Epithelial cell of prostate (primary cell): ENCODE results near the gene INPP5E.

Experiments
- DNase-seq: peaks from one replicate; pipeline ENCODE4 v3.0.0-alpha.2; 2011; ENCODE audit warnings: low read depth, low spot score
- H3K27ac ChIP-seq: fragments of 450-650 bp; 2 replicates; pipeline ENCODE4 v1.5.1; 2017; ENCODE audit warnings: mild to moderate bottlenecking

The INPP5E gene

DNA sequence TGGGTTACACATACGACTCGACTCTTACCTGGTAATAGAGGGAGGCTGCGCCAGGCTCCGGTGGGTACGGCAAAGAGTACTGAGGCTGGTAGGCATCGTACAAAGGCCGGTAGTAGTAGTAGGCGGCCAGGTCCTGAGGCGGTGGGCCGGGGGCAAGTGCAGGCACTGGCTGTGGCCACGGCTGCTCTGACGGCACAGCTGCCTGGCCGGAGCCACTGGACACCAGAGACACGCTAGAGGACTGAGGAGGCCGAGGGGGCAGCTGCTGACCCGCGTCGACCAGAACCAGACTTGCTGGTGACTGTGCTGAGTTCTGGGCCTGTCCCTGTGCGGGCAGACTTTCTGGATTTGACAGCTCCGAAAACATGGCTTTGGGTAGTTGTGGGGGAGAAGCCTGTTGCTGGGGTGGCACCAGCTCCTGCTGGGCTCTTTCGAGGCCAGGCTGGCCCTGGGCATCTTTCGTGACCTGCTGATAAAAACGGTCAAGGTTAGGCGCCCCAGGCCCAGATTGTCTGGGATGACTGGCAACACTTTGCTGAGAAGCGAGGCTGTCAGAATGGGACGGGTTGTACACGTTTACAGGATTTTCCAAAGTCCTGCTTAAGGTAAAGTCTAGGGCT lies 34.5 kb upstream of the INPP5E start:
- H3K27ac ChIP-seq, result no peak overlapping the region

GRCh38 chr9:136473354-136473721 lies 33.7 kb upstream of the INPP5E start:
- no peak overlapping the region for H3K27ac ChIP-seq
- no peak for DNase-seq

More for the DNA sequence above, 34.5 kb upstream of the INPP5E start:
- DNase-seq, result no peak

DNA sequence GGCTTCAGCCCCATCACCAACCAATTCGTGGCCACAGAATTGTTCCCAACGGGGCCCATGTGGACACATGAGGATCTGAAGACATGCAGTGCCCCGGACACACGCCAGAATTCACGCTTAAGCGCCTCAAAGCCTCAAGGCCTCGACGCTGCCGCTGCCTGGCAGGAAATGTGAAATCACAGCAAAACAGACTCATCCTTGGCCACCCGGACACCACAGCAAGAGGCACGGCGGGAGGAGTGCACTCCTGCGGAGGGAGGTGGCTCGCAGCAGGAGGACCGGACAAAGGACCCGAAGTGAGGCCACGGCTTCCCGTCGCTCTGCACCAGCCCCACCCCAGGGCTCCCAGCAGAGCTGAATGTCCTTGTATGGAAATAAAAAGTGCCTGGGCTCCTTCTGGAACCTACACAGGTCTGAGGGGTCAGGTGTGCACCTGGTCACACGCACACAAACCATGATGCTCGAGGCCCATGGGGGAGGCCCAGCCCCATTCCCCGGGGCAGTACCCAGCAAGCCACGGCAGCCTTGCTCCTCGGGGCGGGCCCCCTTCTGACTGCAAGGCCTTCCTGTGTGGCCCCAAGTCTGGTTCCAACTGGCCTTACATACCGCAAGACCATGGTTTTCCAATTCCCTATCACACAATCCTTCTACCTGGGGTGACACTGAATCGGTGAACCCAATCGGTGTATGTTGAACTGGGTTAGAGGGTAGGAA lies 33.2 kb upstream of the INPP5E start:
- H3K27ac ChIP-seq, result no peak overlapping the region
- no peak for DNase-seq

DNA sequence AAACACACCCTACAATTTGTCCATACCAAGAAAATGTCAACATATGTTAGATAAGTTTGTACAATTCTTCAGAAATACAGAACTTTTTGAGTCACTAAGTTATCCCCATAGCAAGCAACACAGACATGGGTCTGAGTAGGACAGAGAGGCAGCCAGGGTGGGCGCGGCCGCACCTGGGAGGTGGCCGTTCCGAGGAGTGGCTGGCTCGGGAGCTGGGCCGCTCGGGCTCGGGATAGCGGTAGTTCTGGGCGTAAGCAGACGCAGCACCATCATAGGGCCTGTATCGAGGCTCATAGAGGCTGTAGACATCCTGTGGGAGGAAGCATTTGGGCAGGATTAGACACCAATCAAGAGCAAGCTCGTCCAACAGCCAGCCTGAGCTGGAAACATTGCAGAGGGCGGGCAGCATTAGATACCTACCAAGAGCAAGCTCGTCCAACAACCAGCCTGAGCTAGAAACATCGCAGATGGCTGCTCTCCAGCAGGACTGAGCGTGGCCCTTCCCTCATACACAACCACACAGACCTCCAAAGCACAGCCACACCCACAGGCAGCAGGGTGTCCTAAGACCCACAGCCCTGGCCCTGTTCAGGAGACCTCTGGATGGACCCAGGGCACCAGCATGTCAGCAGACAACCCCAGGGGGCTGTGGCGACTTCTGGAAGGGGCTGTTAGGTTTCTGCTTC lies 32.3 kb upstream of the INPP5E start:
- DNase-seq, result no peak
- H3K27ac ChIP-seq, result no peak overlapping the region

GRCh38 chr9:136470792-136471469 lies 31.3 kb upstream of the INPP5E start:
- H3K27ac ChIP-seq, result no peak overlapping the region
- no peak for DNase-seq

GRCh38 chr9:136470356-136470755 lies 30.7 kb upstream of the INPP5E start:
- no peak for DNase-seq
- no peak overlapping the region for H3K27ac ChIP-seq

GRCh38 chr9:136467766-136468165 lies 28.1 kb upstream of the INPP5E start:
- no peak for DNase-seq
- H3K27ac ChIP-seq, result no peak overlapping the region

DNA sequence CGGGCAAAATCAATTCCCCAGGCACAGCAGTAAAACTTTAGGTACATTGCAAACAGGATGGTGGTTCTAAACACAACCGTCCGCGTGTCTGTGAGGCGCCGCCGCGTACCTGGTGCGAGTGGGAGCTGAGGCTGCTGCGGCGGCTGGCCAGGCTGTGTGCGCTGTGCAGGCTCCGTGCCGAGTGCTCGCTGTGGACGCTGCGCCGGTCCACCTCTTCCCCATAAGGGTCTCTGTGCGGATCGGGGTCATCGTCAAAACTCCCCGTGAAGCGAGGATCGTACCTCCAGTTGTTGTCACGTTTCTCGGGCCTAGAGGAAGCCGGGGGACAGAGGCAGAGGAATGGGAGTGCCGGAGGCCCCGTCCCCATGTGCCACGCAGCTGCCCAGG lies 26.5 kb upstream of the INPP5E start:
- no peak for DNase-seq
- H3K27ac ChIP-seq, result no peak overlapping the region

GRCh38 chr9:136465500-136466154 lies 26.0 kb upstream of the INPP5E start:
- no peak overlapping the region for H3K27ac ChIP-seq
- no peak for DNase-seq

GRCh38 chr9:136464241-136464640 lies 24.6 kb upstream of the INPP5E start:
- no peak overlapping the region for H3K27ac ChIP-seq
- no peak for DNase-seq

DNA sequence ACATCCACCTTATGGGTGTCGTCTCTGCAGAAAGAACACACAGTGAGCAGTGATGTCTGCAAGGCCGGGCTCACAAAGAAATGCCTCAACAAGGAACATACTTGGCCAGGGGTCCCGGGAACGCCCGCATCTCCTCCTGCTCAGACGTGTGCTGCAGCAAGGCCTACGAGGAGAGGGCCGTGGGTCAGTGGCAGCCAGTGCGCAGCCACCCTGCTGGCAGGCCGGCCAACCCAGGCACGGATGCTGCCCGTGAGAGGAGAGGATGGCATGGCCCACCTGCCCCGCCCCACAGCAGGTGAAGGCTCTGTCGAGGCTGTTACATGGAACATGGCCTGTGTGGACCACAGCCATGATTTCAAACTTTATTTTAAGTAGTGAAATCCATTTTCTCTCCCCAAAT lies 23.9 kb upstream of the INPP5E start:
- no peak for DNase-seq
- no peak overlapping the region for H3K27ac ChIP-seq

- H3K27ac ChIP-seq, result no peak overlapping the region
- DNase-seq, result no peak
These were observed 23.0 kb upstream of the INPP5E start for GRCh38 chr9:136462664-136463063.

DNA sequence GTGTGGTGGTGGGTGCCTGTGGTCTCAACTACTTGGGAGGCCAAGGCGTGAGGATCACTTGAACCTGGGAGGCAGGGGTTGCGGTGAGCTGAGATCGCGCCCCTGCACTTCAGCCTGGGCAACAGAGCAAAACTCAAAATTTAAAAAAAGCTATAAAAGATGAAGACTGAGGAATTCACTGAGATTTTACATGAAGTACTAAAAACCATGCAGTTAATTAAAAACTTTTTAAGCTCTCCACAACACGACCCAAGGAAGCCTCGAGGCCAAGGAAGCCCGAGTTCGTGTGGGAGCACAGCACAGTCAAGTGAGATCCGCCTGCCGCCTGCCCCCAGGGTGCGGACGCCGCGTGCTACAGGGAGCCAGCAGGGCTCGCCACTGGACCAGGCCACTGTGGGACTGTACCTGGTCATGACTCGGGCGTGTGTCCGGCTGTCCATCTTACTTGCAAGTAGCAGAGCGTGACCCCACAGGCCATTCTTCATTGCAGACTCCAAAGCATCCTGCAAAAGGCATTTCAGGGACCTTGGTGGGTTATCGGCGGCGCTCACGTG lies 21.2 kb upstream of the INPP5E start:
- no peak for DNase-seq
- H3K27ac ChIP-seq, result no peak overlapping the region

- DNase-seq, result no peak
- H3K27ac ChIP-seq, result no peak overlapping the region
These were observed 19.8 kb upstream of the INPP5E start for GRCh38 chr9:136459425-136459824.

GRCh38 chr9:136457326-136457725 lies 17.7 kb upstream of the INPP5E start:
- no peak overlapping the region for H3K27ac ChIP-seq
- DNase-seq, result no peak

DNA sequence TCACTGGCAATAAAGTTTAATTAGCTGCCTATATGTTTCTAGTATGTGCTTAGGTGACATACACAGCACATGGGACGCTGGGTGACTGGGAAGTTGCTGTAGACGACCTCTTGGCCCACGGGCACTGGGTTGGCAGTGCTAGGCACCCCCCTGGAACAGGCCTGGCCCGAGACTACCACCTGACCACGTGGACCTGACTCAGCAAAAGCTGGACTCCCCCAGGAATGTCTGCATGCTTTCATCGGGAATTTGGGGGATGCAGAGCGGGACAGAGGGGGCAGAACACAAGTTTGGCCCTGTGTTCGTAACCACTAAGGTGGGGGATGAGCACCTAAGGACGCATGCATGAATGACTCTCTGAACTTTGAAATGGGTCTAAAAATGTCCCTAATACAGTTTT lies 16.6 kb upstream of the INPP5E start:
- no peak for DNase-seq

DNA sequence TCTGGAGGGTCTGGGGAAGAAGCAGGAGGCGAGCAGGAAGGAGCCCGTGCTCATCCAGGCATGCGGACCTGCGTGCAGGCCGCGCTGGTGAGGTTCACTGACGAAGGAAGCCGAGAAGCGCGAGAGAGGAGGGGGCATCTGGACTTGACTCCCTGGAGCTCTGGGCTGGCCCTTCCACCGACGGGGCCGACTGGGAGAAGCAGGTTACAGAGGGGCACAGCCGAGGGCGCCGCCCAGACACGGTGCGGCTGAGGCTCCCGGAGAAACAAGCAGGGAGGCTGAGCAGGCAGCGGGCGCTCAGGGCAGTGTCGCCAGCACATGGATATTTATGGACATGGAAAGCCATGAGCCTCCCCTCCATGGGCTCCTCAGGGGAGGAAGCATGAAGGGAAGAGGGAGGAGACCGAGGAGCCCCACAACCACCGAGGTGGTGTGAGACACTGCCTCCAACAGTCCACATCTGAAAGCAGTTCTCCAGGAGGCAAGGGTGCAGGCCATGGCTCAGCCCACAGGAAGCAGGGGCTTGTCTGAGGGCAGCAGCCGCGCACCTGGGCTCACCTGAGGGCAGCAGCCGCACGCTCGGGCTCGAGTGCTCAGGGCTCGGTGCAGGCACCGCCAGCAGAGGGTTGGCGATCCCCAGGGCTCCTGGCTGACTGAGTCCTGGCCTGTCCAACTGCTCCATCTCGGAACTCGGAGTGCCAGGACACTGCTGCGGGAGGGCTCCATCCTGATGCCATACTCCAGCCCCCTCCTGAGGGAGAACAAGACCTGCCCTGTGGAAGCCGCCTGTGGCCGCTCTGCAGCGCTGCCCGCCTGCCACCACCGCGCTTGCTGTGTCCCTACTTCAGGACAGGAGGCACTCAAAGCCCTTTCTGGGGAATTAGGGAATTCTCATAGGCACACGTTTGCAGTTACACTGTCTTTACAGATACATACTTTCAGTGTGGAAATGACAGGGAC lies 15.7 kb upstream of the INPP5E start:
- no peak overlapping the region for H3K27ac ChIP-seq
- no peak for DNase-seq

More for the DNA sequence above, 16.6 kb upstream of the INPP5E start:
- H3K27ac ChIP-seq, result no peak overlapping the region

DNA sequence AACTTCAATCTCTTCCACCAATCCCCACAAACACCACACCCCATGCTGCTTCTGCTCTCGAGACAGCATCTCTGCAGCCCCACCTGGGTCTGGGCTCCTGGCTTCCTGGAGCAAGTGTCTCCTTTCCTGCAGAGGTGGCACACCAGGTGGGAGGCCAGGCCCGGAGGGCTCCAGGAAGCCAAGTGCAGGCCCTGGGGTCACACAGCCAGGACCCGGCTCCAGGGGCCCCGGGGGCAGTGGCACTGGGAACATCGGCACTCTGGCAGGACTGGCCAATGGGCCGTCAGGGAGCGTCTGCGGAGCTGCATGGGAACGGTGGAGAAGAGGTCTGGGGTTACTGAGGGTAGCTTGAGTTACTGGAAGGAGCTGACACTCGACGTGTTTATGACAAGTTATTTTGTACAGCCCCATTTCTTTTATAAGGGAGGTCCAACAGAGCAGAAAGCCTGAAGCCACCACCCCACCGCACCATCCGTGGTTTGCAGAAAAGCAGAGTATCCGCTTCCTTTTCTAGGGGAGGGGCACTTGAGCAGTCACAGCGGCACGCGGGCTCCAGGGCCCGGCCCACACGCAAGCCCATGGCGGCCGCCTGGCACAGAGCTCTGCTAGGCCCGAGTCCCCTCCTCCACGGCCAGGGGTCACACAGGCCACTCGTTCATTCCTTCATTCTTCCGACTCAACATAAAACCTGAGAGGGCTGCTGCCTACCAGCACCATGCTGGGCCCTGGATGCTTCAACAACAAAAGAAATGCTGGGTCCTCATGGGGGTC lies 14.6 kb upstream of the INPP5E start:
- no peak for DNase-seq
- H3K27ac ChIP-seq, result no peak overlapping the region
